PFSK-1 (cell line): Measurements from ENCODE around the gene IL1RAPL2.

Source experiments
- FOXP2 ChIP-seq: optimal IDR thresholded peaks from 2 replicates; pipeline ENCODE3; 2011; ENCODE audit warnings: borderline replicate concordance, control low read depth, inconsistent platforms; ENCODE audit not compliant: insufficient read depth; ENCODE audit errors: extremely low read length, extremely low read depth
- POLR2AphosphoS5 ChIP-seq: IDR thresholded peaks from 2 replicates; pipeline ENCODE4 v1.6.1; 2012; ENCODE audit warnings: low read depth, mild to moderate bottlenecking, control low read depth, low read length, moderate library complexity
- REST ChIP-seq, 2 experiments: IDR thresholded peaks; 2 replicates each; pipeline versions ENCODE4 v1.6.1 to v1.8.0; 2011 to 2012; ENCODE audit warnings: low read depth in 2 of 2, low read length in 2 of 2, control low read depth in 1 of 2, inconsistent platforms in 1 of 2, mild to moderate bottlenecking in 1 of 2, moderate library complexity in 1 of 2; ENCODE audit not compliant: insufficient read depth in 1 of 2
- SIN3A ChIP-seq: IDR thresholded peaks from 2 replicates; pipeline ENCODE4 v1.6.1; 2012; ENCODE audit warnings: mild to moderate bottlenecking, low read length, moderate library complexity, borderline replicate concordance; ENCODE audit not compliant: insufficient read depth
- TAF1 ChIP-seq: IDR thresholded peaks from 2 replicates; pipeline ENCODE4 v1.6.1; 2012; ENCODE audit warnings: low read length, control low read depth, borderline replicate concordance; ENCODE audit not compliant: insufficient read depth

- TF ChIP-seq REST (IDR thresholded peaks at IDR 0.05; ENCODE audit: insufficient read depth in 1 of 2, low read depth in 2 of 2, low read length in 2 of 2) (no peak), SIN3A (no peak), POLR2AphosphoS5 (no peak), FOXP2 (no peak), TAF1 (no peak)
These were observed 447.7 kb downstream of the IL1RAPL2 start for GRCh38 chrX:105013719-105014118.
